ENCODE data around the gene YEATS4. TPM values are rescaled to one million over a fixed set of nuclear protein-coding genes. Genes with fewer than 3 reads are reported as not detected.
"Not testable (repeated sequence)": the region's sequence is repeated elsewhere in the genome, so short reads cannot be mapped to it uniquely, and the experiment has no call there.

Gene YEATS4
- total and polyA plus RNA-seq, 2 experiments from 2014 or later: 64.7 to 90.5 TPM

GRCh38 chr12:69313209-69313608, 46.3 kb upstream of the YEATS4 start (continued):
- TF ChIP-seq, protein P1, sequence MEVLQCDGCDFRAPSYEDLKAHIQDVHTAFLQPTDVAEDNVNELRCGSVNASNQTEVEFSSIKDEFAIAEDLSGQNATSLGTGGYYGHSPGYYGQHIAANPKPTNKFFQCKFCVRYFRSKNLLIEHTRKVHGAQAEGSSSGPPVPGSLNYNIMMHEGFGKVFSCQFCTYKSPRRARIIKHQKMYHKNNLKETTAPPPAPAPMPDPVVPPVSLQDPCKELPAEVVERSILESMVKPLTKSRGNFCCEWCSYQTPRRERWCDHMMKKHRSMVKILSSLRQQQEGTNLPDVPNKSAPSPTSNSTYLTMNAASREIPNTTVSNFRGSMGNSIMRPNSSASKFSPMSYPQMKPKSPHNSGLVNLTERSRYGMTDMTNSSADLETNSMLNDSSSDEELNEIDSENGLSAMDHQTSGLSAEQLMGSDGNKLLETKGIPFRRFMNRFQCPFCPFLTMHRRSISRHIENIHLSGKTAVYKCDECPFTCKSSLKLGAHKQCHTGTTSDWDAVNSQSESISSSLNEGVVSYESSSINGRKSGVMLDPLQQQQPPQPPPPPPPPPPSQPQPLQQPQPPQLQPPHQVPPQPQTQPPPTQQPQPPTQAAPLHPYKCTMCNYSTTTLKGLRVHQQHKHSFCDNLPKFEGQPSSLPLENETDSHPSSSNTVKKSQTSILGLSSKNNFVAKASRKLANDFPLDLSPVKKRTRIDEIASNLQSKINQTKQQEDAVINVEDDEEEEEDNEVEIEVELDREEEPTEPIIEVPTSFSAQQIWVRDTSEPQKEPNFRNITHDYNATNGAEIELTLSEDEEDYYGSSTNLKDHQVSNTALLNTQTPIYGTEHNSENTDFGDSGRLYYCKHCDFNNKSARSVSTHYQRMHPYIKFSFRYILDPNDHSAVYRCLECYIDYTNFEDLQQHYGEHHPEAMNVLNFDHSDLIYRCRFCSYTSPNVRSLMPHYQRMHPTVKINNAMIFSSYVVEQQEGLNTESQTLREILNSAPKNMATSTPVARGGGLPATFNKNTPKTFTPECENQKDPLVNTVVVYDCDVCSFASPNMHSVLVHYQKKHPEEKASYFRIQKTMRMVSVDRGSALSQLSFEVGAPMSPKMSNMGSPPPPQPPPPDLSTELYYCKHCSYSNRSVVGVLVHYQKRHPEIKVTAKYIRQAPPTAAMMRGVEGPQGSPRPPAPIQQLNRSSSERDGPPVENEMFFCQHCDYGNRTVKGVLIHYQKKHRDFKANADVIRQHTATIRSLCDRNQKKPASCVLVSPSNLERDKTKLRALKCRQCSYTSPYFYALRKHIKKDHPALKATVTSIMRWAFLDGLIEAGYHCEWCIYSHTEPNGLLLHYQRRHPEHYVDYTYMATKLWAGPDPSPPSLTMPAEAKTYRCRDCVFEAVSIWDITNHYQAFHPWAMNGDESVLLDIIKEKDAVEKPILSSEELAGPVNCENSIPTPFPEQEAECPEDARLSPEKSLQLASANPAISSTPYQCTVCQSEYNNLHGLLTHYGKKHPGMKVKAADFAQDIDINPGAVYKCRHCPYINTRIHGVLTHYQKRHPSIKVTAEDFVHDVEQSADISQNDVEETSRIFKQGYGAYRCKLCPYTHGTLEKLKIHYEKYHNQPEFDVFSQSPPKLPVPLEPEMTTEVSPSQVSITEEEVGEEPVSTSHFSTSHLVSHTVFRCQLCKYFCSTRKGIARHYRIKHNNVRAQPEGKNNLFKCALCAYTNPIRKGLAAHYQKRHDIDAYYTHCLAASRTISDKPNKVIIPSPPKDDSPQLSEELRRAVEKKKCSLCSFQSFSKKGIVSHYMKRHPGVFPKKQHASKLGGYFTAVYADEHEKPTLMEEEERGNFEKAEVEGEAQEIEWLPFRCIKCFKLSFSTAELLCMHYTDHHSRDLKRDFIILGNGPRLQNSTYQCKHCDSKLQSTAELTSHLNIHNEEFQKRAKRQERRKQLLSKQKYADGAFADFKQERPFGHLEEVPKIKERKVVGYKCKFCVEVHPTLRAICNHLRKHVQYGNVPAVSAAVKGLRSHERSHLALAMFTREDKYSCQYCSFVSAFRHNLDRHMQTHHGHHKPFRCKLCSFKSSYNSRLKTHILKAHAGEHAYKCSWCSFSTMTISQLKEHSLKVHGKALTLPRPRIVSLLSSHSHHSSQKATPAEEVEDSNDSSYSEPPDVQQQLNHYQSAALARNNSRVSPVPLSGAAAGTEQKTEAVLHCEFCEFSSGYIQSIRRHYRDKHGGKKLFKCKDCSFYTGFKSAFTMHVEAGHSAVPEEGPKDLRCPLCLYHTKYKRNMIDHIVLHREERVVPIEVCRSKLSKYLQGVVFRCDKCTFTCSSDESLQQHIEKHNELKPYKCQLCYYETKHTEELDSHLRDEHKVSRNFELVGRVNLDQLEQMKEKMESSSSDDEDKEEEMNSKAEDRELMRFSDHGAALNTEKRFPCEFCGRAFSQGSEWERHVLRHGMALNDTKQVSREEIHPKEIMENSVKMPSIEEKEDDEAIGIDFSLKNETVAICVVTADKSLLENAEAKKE (CRISPR knock-in tag; IDR thresholded peaks at IDR 0.05): no peak
- TF ChIP-seq ZNF331 (CRISPR knock-in tag; IDR thresholded peaks at IDR 0.05; ENCODE audit: low read depth): no peak
- no peak for TF ChIP-seq STAT1 (IDR thresholded peaks at IDR 0.05; ENCODE audit: unreplicated experiment)
- no peak for TF ChIP-seq JUNB (IDR thresholded peaks at IDR 0.05; ENCODE audit: unreplicated experiment)
- no peak for TF ChIP-seq ZNF114 (CRISPR knock-in tag; IDR thresholded peaks at IDR 0.05)
- TF ChIP-seq EZH2phosphoT487 (IDR thresholded peaks at IDR 0.05; ENCODE audit: unreplicated experiment): no peak
- TF ChIP-seq NANOG (IDR thresholded peaks at IDR 0.05; ENCODE audit: borderline replicate concordance): no peak
- no peak for TF ChIP-seq EZH2 (IDR thresholded peaks at IDR 0.05; ENCODE audit: low read depth, unreplicated experiment)
- TF ChIP-seq CTCF (conservative IDR thresholded peaks at IDR 0.05; ENCODE audit: low read depth in 2 of 2): no peak

GRCh38 chr12:69316784-69317183, 42.8 kb upstream of the YEATS4 start:
- not testable (repeated sequence) for H3K4me3 Mint-ChIP-seq; ATAC-seq; H3F3A ChIP-seq (replicated peaks; ENCODE audit: low read depth); H3K27me3 ChIP-seq (ENCODE audit: insufficient read depth); H2AFZ ChIP-seq; H3K4me1 Mint-ChIP-seq; H3K27me3 Mint-ChIP-seq (ENCODE audit: insufficient read depth, low read depth, poor library complexity); DNase-seq (ENCODE audit: low spot score); H4K20me1 ChIP-seq (replicated peaks; ENCODE audit: insufficient read depth); H3K27ac Mint-ChIP-seq; H3K4me2 ChIP-seq; H3K36me3 ChIP-seq (ENCODE audit: insufficient read depth); H3K4me3 ChIP-seq; H3K27ac ChIP-seq (ENCODE audit: low read depth); H3K79me2 ChIP-seq (replicated peaks; ENCODE audit: insufficient read depth); H3K4me1 ChIP-seq (ENCODE audit: insufficient read depth)
- peaks cover 12% of the 10 kb centered on the region; the same call in 1 of the 2 replicates for H3K9me2 ChIP-seq (ENCODE audit: insufficient read depth)
- Mint-ChIP-seq H3K36me3 (ENCODE audit: low read depth) (peaks cover 34% of the 10 kb centered on the region), H3K9me3 (peaks cover 55% of the 10 kb centered on the region)

DNA sequence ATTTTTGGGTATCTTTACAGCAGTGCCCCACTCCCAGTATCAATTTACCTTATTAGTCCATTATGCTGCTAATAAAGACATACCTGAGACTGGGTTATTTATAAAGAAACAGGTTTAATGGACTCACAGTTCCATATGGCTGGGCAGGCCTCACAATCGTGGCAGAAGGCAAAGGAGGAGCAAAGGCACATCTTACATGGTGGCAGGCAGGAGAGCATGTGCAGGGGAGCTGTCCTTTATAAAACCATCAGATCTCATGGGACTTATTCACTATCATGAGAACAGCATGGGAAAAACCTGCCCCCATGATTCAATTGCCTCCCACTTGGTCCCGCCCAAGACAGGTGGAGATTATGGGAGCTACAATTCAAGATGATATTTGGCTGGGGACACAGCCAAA, 42.3 kb upstream of the YEATS4 start:
- H3K9me2 ChIP-seq (ENCODE audit: insufficient read depth): peaks cover 12% of the 10 kb centered on the region; the same call in 1 of the 2 replicates
- H3K36me3 ChIP-seq (ENCODE audit: insufficient read depth); H4K20me1 ChIP-seq (replicated peaks; ENCODE audit: insufficient read depth); H3K4me3 Mint-ChIP-seq; H3F3A ChIP-seq (replicated peaks; ENCODE audit: low read depth); ATAC-seq; H3K27ac ChIP-seq (ENCODE audit: low read depth); H2AFZ ChIP-seq; DNase-seq (ENCODE audit: low spot score); H3K4me1 ChIP-seq (ENCODE audit: insufficient read depth); H3K27me3 ChIP-seq (ENCODE audit: insufficient read depth); H3K27ac Mint-ChIP-seq; H3K27me3 Mint-ChIP-seq (ENCODE audit: insufficient read depth, low read depth, poor library complexity); H3K4me1 Mint-ChIP-seq; H3K4me3 ChIP-seq; H3K79me2 ChIP-seq (replicated peaks; ENCODE audit: insufficient read depth); H3K4me2 ChIP-seq: not testable (repeated sequence)
- Mint-ChIP-seq H3K36me3 (ENCODE audit: low read depth) (peaks cover 34% of the 10 kb centered on the region), H3K9me3 (peaks cover 55% of the 10 kb centered on the region)
